GM18861 (cell line): ENCODE results near the gene IPO4.
A peak's percentile ranks its signal among the peaks of the same experiment; 100 is the strongest.
"Not testable (repeated sequence)": the region's sequence is repeated elsewhere in the genome, so short reads cannot be mapped to it uniquely, and the experiment has no call there.

Experiments used
- ATAC-seq: cut with Tn5 transposase; IDR thresholded peaks from one replicate; pipeline ENCODE4 v1.9.1; 2021; ENCODE audit not compliant: unreplicated experiment

Gene IPO4

GRCh38 chr14:24188251-24189058 lies at the start of gene IPO4:
IPO4 (minus strand) TSS chr14:24188816; CDS start chr14:24188787, 29 bp downstream.
- peak; percentile 82 for ATAC-seq

- no peak for ATAC-seq
These were observed 49.5 kb upstream of the IPO4 start for GRCh38 chr14:24238123-24238522.

- no peak for ATAC-seq
These were observed 48.9 kb upstream of the IPO4 start for GRCh38 chr14:24237463-24237955.

- no peak for ATAC-seq
These were observed 48.3 kb upstream of the IPO4 start for GRCh38 chr14:24236689-24237462.

GRCh38 chr14:24235804-24236688 lies 47.4 kb upstream of the IPO4 start:
- no peak for ATAC-seq

GRCh38 chr14:24234095-24235005 lies 45.7 kb upstream of the IPO4 start:
- no peak for ATAC-seq

GRCh38 chr14:24233538-24233866 lies 44.9 kb upstream of the IPO4 start:
- ATAC-seq: no peak

- ATAC-seq: peak; percentile 33
These were observed 44.3 kb upstream of the IPO4 start, which contains the start of gene GMPR2 for GRCh38 chr14:24232645-24233537. GMPR2 (plus strand) TSS chr14:24232929; CDS start chr14:24233254, 325 bp downstream.

- ATAC-seq: peak; percentile 58
These were observed 43.6 kb upstream of the IPO4 start, which contains the start of gene NEDD8 for GRCh38 chr14:24232121-24232644. NEDD8 (minus strand) TSS chr14:24232367; CDS start chr14:24232267, 100 bp downstream.

GRCh38 chr14:24231263-24232120 lies 42.9 kb upstream of the IPO4 start:
- ATAC-seq: no peak

- ATAC-seq: no peak
These were observed 40.3 kb upstream of the IPO4 start for GRCh38 chr14:24228902-24229301.

- no peak for ATAC-seq
These were observed 37.9 kb upstream of the IPO4 start for GRCh38 chr14:24226473-24226872.

GRCh38 chr14:24224618-24225071 lies 36.0 kb upstream of the IPO4 start:
- ATAC-seq: no peak

GRCh38 chr14:24222987-24223386 lies 34.4 kb upstream of the IPO4 start:
- ATAC-seq: not testable (repeated sequence)

GRCh38 chr14:24219521-24219920 lies 30.9 kb upstream of the IPO4 start:
- ATAC-seq: no peak

GRCh38 chr14:24219080-24219479 lies 30.5 kb upstream of the IPO4 start:
- no peak for ATAC-seq

- not testable (repeated sequence) for ATAC-seq
These were observed 28.3 kb upstream of the IPO4 start for GRCh38 chr14:24216876-24217275.

- ATAC-seq: no peak
These were observed 27.7 kb upstream of the IPO4 start for GRCh38 chr14:24216345-24216699.
